GM18520 (cell line): ENCODE measurements around the gene SSBP2.
"Not testable (repeated sequence)": the region's sequence is repeated elsewhere in the genome, so short reads cannot be mapped to it uniquely, and the experiment has no call there.

Experiments used
- ATAC-seq: cut with Tn5 transposase; IDR thresholded peaks from one replicate; pipeline ENCODE4 v1.9.1; 2021; ENCODE audit not compliant: unreplicated experiment

SSBP2 gene

DNA sequence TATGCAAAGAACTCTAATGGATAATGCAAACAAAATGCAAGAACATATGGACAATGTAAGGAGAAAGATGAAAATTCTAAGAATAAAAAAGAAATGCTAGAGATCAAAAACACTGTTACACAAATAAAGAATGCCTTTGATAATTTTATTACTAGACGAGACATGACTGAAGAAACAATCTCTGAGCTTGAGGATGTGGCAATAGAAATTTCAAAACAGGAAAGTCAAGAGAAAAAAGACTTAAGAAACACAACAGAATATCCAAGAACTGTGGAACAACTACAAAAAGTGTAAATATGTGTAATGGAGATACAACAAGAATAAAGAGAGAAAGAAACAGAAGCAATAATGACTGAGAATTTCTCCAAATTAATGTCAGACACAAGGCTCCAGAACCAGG is 216.5 kb downstream of the SSBP2 start:
- no peak for ATAC-seq

DNA sequence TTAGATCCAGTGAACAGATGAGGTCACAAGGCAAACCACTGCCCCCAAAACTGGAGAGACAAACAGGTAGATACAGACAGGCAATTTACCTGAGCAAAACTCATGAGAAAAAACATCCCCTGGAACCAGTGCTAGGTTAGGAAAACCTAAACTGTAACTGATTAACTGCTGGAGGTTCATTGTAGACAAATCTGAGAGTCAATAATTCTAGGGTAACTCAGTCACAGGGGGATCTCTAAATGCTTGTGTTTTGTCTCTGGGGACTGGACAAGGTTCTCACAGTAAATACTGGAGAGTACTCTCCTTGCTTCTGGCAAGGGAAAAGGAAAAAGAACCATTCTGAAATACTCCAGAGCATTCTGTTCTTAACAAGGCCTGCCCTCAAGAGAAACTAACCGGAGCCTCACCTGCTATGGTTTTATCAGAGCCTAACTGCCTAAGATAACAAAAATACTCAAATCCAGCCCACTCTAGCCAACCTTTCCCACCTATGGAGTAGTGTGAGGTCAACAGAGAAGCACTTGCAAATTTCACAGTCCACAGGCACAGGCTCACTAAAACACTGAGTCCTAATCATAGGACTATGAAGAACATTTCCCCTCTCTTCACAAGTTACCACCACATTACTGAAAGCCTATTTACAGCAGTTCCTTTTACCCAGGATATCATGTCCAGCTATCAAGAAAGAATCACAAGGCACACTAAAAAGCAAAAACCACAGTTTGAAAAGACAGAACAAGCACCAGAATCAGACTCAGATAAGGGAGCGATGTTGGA is 217.1 kb downstream of the SSBP2 start:
- no peak for ATAC-seq

DNA sequence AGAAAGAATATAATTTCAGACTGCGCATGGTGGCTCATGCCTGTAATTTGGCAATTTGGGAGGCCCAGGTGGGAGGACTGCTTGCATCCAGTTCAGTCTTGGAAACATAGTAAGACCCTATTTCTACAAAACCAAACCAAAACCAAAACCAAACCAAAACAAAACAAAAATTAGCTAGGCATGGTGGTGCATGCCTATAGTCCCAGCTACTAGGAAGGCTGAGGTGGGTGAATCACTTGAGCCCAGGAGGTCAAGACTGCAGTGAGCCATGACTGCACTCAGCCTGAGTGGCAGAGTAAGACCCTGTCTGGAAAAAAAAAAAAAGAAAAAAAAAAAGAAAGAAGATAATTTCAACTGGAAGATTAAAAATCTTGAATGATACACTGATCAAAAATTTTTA is 220.0 kb downstream of the SSBP2 start:
- ATAC-seq = no peak

DNA sequence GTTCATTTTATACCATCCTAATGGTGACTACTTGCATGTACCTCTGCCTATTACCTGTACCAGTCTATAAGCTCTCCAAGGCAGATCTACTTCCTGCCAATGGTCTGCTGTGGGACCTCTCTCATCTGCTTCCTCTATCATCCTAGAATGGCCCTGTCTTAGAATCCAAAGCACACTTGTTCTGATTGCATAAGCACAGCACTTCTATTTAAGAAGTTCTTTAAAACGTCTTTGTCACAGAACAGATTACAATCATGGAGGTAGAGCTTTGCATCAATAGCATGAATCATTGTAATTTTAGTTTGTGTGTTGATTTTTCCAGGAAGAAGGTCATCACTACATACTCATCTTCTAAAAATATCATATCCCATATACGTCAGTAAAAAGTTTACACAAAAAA is 225.2 kb downstream of the SSBP2 start:
- no peak for ATAC-seq

DNA sequence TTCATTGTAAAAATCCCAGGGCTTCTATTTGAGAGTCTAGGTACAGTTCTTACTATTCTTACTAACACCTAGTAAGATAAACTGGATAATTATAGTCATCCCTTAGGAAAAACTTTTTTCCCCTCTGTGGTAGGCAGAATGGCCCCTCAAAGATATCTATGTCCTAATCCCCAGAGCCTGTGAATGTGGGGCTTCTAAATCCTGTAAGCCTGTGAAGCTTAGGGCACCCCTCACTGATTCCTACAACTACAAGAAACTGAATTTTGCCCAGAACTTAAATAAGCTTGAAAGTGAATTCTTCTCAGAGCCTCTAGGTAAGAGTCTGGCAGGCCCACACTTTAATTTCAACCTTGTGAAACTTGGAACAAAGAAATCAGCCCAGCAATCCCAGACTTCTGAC is 226.9 kb downstream of the SSBP2 start:
- ATAC-seq = no peak

DNA sequence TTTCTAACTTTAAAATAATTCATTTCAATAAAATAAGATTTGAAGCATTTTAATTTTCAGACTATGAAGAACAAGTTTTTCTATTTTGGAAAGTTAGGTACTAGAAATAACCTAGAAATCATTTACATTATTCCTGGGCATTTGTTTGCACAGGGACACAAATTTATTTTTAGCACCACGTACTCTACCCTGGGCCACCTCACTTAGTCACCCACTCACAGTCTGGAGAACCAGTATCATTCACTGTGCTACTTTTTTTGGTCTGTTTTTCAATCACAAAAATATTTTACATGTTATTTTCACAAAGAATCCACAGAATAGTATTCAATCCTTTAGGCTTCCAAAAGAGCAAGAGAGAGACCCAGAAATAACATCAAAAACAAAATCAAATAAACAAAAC is 228.3 kb downstream of the SSBP2 start:
- no peak for ATAC-seq

DNA sequence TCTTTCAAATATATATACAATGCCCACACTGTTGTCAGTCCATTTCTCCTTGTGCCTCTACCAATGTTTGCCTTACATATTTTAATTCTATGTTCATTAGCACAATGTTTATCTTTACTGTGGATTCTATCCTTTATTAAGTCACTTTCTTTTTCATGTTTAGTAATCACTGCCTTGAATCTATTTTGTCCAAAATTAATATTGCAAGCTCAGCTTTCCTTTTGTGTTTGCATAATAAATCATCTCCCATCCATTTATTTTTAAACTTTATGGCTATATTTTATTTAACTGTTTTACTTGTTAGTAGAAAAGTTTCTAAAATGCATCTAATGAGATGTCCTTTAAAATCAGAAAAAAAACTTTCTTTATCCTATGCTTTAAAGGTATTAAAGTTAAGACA is 230.1 kb downstream of the SSBP2 start:
- ATAC-seq = no peak

DNA sequence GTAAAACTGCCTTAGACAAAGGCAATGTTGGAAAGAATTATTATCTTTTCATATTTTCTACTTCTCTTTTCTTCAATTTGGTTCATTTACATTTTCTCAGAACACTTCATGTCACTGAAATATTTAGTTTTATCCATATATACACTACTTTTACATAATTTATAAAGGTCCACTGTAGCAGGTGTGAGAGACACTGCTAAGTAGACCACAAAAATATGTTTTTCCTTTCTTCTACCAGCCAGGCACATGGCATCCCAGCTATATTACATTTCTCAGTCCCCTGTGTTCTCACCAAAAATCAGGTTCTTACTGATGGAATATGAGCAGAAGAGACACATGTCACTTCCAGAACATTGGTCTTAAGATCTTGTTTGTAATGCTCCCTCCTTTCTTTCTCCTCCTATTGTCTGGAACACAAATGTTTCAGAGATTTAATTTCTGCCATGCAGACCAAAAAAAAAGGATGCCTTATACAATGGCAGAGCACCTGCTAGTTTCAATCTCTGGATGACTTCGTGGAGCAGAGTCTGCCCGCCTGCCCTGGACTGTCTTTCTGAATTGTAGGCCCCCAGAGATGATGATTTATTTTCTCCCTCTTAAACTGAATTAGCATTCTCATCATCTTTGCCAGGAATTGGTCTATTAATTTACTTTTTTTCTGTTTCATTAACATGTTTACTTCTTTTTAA is 231.5 kb downstream of the SSBP2 start:
- ATAC-seq = no peak

DNA sequence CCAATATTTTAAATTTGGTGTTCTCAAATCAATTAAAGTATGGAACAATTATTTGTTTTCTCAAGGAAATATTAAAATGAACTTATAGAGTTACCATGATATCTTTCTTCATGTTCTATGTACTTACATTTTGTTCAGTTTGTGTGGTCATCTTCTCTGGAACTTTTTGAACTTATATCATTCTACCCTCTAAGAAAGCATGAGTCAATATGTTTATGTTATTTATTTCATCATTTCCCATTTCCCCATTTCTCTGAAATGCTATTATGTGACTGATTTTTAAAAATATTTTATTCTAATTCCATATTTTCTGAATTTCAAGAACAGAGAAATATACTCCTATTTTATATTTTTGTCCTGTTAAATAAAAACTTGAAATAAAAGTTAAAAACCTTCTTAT is 233.4 kb downstream of the SSBP2 start:
- ATAC-seq = no peak

DNA sequence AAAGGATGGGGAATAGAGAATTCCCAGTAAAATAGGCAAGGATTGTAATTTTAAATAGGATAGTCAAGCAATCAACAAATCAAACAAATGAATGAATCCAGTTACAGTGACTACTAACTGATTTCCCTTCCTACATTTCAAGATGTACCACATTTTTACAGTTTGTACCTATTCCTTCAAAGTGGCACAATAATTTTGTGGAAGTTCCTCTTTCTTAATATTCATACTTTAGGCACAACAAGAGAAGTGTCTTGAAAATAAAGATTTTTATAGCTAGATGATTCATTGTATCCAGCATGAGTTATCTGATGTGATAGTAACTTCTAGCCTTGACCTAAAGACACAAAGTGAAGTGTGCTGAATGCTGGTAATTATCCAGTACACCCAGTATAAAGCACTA is 234.8 kb downstream of the SSBP2 start:
- ATAC-seq = no peak

DNA sequence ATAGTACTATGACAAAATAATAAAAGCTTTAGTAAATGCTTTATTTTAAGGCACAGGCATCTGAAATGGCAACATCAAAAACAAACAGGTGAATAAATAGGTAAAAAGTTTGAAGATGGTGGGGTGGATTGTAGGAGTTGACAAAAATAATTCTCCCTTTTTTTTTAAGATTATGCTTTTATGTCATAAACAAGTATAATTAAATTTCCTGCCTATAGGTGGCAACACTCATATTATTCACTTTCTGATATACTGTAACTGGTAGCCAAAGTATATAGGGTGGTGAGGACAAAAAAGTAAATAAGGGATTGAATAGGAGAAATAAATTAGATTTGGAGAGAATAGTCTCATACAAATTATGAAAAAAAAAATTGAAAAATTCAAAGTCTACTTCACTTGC is 236.9 kb downstream of the SSBP2 start:
- ATAC-seq = no peak

DNA sequence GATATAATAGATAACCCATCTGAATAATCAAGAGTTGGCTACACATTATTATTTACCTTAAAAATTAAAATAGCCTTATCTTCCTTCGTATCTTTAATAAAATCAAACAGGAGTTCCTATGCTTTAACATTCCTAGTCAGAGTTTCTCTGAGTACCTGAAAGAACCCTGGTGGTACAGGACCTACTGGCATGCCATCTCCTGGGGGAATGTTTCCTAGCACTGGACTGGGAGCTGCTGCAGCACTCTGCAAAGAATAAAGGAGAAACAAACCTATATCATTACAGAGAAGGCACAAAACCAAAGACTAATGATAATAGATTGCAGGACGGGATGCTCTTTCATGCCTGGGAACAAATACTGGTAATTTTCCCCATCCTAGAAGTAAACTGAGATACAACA is 237.4 kb downstream of the SSBP2 start:
- ATAC-seq = no peak

DNA sequence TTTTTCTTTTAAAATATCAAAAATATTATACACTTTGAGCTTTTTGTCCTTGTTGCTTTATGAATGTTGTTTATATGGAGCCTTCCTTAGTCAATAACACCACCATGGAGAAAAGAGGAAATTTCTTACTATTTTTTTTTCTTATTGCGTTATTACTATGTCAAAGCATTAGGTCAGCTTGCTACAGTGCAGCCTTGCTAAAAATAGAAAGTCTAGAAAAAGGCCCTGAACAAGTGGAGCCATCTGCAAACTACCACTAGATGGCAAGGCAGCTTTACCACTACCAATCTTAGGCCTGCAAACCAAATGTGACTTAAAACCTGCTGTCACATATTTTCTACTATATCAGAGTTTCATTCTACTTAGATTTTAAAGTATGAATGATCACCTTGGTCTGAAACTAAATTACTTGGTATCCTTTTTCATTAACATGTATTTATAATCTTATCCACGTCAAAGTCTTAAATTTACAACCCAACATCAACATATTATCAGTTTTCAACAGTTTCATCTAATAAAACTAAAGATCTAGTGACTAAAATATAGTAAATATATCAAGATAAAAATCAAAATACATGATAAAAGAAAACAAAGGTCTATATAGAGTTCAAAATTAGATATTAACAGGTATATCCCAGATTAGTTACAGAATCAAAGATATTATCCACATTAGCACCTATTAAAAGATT is 243.9 kb downstream of the SSBP2 start:
- peak; percentile 99 for ATAC-seq

DNA sequence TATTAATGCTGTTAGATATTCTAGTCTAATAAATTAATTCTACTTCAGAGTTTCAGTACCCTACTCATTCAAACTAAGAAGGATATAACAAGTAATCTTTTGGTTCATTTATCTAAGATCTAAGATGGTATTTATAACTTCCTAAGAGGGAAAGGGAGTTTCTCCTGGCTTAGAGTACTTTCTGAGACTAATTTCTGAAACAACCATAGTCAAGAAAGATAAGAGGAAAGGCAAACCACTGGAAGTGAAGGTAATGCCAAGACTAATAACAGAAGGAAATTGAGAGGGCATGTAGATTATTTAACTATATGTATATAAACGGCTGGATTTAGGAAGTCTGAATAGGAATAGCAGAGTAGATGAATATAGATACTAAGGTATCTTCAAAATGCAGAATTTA is 244.5 kb downstream of the SSBP2 start:
- ATAC-seq = no peak

DNA sequence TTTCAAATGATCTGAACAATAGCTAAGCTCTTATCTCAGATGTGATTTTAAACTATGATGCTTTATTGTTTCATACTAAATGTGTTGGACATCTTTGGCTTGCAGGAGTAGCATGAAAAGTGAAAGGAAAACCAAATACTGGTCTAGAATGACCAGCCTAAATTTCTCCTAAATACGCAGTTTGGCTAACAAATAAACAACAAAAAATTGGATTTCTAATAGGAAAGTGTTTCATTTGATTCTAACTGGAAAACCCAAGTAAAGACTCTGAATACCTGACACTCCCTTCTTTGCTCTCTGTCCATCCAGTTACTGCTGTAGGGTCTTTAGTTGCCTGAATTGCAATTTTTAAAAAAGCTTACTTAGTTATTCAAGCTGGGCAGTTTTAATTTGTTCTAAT is 245.2 kb downstream of the SSBP2 start:
- ATAC-seq = no peak

DNA sequence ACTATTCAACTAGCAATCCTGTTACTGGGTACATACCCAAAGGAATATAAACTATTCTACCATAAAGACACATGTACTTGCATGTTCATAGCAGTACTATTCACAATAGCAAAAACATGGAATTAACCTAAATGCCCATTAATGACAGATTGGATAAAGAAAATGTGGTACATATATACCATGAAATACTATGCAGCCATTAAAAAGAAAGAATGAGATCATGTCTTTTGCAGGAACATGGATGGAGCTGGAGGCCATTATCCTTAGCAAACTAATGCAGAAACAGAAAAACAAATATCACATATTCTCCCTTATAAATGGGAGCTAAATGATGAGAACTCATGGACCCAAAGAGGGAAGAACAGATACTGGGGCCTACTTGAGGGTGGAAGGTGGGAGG is 247.3 kb downstream of the SSBP2 start:
- not testable (repeated sequence) for ATAC-seq

DNA sequence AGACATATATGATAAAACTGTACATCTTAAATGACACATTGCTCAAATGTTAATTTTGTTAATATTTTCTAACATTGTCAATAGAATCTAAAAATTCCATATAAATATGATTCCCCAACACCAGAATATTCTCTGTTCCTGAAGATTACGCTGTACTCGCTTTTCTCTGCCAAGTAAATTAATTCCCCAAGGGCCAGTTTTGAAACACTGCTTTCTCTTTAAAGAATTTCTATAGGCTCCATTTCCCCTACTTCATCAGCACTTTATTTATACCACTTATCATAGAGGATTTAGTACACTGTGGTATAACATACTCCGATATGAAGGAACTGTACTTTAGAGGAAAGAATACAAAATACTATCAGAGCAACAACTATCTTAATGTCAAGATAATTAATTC is 255.6 kb downstream of the SSBP2 start:
- no peak for ATAC-seq

DNA sequence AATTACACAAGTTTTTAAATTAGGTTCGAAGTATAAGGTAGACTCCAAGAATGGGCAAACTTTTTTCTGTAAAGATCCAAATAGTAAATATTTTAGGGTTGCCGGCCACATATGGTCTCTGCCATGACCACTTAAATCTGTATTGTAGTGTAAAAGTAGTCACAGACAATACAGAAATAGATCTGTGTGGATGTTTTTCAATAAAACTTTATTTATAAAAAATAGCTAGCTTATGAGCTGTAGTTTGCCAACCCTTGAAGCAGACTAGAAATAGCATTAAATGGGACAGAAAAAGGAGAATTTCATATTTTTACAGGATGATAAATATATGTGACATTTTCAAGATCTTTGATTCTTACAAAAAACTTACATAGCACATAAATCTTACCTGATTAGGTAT is 262.0 kb downstream of the SSBP2 start:
- ATAC-seq = no peak

DNA sequence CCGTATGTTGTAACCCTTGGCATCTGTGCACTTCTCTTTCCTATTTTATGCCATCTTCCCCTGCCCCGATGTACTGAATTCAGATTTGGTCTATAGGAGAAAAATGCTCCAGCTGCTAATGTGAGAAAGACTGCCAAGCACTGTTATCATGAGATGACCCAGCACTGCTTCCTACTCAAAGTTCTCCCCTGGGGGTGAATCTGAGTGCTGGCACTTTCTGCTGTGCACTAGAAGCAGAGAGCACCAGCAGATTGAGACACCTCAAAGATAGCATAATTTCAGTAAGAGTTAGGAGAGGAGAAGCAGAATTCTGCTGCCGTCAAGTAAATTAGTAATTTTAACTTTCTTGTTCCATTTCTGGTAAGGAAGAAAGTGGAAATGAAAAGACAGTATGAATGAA is 264.2 kb downstream of the SSBP2 start:
- no peak for ATAC-seq

DNA sequence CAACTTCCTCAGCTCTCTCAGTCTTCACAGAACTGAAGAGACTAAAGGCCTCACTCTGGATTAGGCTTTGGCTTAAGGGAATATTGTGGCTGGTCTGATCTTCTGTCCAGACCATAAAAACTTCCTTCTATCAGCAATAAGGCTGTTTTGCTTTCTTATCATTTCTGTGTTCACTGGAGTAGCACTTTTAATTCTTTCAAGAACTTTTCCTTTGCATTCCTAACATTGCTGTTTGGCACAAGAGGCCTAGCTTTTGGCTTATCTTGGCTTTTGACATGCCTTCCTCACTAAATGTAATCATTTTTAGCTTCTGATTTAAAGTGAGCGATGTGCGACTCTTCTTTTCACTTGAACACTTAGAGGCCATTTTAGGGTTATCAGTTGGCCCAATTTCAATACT is 268.3 kb downstream of the SSBP2 start:
- no peak for ATAC-seq

DNA sequence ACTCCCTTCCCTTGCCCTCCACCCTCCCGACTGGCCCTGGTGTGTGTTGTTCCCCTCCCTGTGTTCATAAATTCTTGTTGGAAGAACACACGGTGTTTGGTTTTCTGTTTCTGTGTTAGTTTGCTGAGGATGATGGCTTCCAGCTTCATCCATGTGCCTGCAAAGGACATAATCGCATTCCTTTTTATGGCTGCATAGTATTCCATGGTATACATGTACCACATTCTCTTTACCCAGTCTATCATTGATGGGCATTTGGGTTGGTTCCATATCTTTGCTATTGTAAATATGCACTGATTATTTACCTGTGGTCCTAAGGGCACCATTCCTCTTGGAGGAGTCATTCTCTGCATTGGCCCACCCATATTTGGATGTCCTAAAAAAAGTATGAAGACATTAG is 277.5 kb downstream of the SSBP2 start:
- not testable (repeated sequence) for ATAC-seq

DNA sequence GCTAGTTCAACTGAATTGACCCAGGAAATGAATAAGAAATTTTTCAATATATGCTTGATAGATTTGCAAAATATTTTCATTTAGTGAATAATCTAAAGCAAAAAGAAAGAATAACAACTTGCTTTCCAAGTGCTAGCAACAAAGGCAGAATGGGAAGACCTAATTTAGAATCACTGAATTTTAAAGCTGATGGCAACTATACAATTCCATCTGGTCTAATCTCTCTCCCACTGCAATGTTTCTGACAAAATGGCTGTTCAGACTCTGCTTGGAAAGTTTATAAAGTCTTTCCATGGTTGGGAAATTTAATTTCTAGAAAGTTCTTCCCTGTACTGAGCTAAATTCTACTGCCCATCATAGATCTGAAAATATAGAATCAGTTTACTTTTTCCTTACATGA is 281.2 kb downstream of the SSBP2 start:
- ATAC-seq = no peak
